ENCODE results near the gene MDN1. TPM values are rescaled to one million over a fixed set of nuclear protein-coding genes. Genes with fewer than 3 reads are reported as not detected.

Gene MDN1
- polyA plus RNA-seq, 1 experiment: 3.3 TPM

GRCh38 chr6:89799096-89799495 lies 20.5 kb downstream of the MDN1 start:
- POLR2A ChIA-PET: no interaction called here
- peaks cover 2% of the 10 kb centered on the region; the same call in 1 of the 2 replicates for H3K36me3 ChIP-seq (ENCODE audit: control insufficient read depth, insufficient read depth, low read length)

GRCh38 chr6:89797317-89797716 lies 22.3 kb downstream of the MDN1 start:
- no peak for DNase-seq (ENCODE audit: low read depth)
- Histone ChIP-seq H3K36me3 (ENCODE audit: control insufficient read depth, insufficient read depth, low read length) (peaks cover 5% of the 10 kb centered on the region; the same call in 1 of the 2 replicates), H3K27me3 (ENCODE audit: control insufficient read depth, insufficient read depth, low read length) (no peaks in the 10 kb centered on the region), H3K4me3 (ENCODE audit: low read depth, low read length) (no peak overlapping the region)
- CTCF ChIA-PET: no interaction called here
- POLR2A ChIA-PET: no interaction called here
- no peak for TF ChIP-seq CTCF (IDR thresholded peaks at IDR 0.05; ENCODE audit: insufficient read depth, low read depth, low read length)

More at GRCh38 chr6:89799096-89799495, 20.5 kb downstream of the MDN1 start:
- Histone ChIP-seq H3K27me3 (ENCODE audit: control insufficient read depth, insufficient read depth, low read length) (no peaks in the 10 kb centered on the region), H3K4me3 (ENCODE audit: low read depth, low read length) (no peak overlapping the region)
- CTCF ChIA-PET: interaction anchor here (0.6 kb wide), 2 partner anchors 470 to 1991 kb away, joined by 3 read pairs; no protein-coding TSS in a partner anchor
- no peak for DNase-seq (ENCODE audit: low read depth)
- TF ChIP-seq CTCF (IDR thresholded peaks at IDR 0.05; ENCODE audit: insufficient read depth, low read depth, low read length): no peak

- CTCF ChIA-PET: interaction anchor here (1.4 kb wide), 1 partner anchor 25 kb away, joined by 3 read pairs; the partner anchor contains the start of gene MDN1
- no peaks in the 10 kb centered on the region for H3K27me3 ChIP-seq (ENCODE audit: control insufficient read depth, insufficient read depth, low read length)
- no peak for DNase-seq (ENCODE audit: low read depth)
- no peak overlapping the region for H3K4me3 ChIP-seq (ENCODE audit: low read depth, low read length)
- H3K36me3 ChIP-seq (ENCODE audit: control insufficient read depth, insufficient read depth, low read length): peaks cover 5% of the 10 kb centered on the region; the same call in 1 of the 2 replicates
- POLR2A ChIA-PET: no interaction called here
- TF ChIP-seq CTCF (IDR thresholded peaks at IDR 0.05; ENCODE audit: insufficient read depth, low read depth, low read length): no peak
These were observed 25.3 kb downstream of the MDN1 start for GRCh38 chr6:89794324-89794723.

DNA sequence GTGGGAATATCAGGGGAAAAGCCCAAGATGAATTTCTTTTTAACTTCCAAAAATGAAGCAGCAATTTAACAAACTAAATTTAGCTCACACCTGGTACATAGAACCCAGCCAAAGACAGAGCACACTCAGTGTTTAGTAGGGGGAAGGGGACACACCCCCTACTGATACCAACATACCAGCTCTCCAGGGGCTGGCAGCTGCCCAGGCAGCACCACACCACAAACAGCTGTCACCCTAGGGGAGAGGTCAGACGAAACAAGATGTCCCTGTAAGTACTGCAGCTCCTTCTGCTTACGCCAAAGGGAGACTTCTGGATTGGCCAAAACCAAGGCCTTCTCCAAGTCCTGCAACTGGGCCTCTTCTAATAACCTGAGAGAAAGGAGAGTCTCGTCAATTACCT lies 26.0 kb downstream of the MDN1 start:
- ChIA-PET CTCF (interaction anchor here (1.4 to 1.8 kb wide), 2 partner anchors 21 to 26 kb away, joined by 3 to 5 read pairs; partner anchors contain the start of gene MDN1), POLR2A (no interaction called here)
- Histone ChIP-seq H3K4me3 (ENCODE audit: low read depth, low read length) (no peak overlapping the region), H3K36me3 (ENCODE audit: control insufficient read depth, insufficient read depth, low read length) (peaks cover 3% of the 10 kb centered on the region; the same call in 1 of the 2 replicates), H3K27me3 (ENCODE audit: control insufficient read depth, insufficient read depth, low read length) (no peaks in the 10 kb centered on the region)
- no peak for DNase-seq (ENCODE audit: low read depth)
- TF ChIP-seq CTCF (IDR thresholded peaks at IDR 0.05; ENCODE audit: insufficient read depth, low read depth, low read length): no peak

DNA sequence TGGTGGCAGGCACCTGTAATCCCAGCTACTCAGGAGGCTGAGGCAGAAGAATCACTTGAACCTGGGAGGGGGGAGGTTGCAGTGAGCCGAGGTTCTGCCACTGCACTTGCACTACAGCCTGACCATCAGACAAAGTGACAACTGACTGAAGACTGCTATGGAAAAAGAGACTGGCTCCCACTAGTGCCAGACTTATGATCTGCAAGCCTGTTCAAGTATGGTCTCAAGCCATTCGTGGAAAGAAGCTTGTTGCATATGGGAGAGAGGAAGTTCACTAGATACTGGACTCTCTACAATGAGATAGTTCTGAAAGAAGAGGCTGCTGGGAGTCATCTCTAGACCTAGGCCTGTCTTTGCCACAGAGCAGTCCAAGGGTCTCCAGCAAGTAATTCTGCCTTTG lies 26.7 kb downstream of the MDN1 start:
- H3K4me3 ChIP-seq (ENCODE audit: low read depth, low read length): no peak overlapping the region
- peak; percentile 46 for TF ChIP-seq CTCF (IDR thresholded peaks at IDR 0.05; ENCODE audit: insufficient read depth, low read depth, low read length)
- no peaks in the 10 kb centered on the region for H3K27me3 ChIP-seq (ENCODE audit: control insufficient read depth, insufficient read depth, low read length)
- peaks cover 3% of the 10 kb centered on the region; the same call in 1 of the 2 replicates for H3K36me3 ChIP-seq (ENCODE audit: control insufficient read depth, insufficient read depth, low read length)
- ChIA-PET POLR2A (no interaction called here), CTCF (interaction anchor here (1.8 kb wide), 1 partner anchor 22 kb away, joined by 5 read pairs; no protein-coding TSS in a partner anchor)
- no peak for DNase-seq (ENCODE audit: low read depth)
